ENCODE results near the gene KLHL15.
"Not testable (repeated sequence)": the region's sequence is repeated elsewhere in the genome, so short reads cannot be mapped to it uniquely, and the experiment has no call there.

KLHL15 gene

DNA sequence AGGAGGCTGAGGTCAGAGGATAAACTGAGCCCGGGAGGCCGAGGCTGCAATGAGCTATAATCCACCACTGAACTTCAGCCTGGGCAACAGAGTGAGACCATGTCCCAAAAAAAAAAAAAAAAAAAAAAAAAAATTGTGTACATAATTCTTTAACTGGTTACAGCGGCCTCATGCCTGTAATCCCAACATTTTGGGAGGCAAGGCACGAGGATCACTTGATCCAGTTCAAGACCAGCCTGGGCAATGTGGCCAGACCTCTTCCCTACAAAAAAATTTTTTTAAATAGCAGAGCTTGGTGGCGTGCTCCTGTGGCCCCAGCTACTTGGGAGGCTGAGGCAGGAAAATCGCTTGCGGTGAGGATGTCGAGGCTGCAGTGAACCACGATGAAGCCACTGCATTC lies 9.3 kb downstream of the KLHL15 start:
- DNase-seq, result no peak

DNA sequence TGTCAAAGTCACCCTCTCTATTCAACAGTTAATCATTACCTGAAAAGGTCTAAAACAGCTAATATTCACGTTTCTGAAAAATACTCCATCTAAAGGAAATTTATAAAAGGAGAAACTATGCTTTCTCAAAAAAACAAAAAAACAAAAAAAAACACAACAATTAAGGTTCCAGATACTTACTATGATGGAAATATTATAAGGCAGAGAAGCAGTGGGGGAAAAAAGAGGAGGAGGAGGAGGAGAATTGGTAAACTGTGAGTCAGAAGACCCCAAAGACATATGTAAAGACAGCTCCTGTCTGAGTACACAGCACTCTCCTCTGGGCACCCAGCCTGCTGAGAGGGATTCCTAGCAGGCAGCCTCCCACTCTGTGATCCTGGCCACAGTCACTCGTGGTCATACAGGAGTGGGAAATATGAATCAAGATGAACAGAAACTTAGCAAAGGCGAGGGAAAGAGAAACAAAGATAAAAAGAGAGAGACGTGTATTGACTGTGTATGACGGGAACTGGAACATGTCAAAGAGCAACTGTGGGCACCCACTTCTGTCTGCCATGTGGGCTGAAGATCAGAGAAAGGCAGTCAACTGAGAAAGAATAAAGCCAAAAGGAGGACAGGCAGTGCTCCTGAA lies 12.5 kb downstream of the KLHL15 start:
- DNase-seq, result no peak

DNA sequence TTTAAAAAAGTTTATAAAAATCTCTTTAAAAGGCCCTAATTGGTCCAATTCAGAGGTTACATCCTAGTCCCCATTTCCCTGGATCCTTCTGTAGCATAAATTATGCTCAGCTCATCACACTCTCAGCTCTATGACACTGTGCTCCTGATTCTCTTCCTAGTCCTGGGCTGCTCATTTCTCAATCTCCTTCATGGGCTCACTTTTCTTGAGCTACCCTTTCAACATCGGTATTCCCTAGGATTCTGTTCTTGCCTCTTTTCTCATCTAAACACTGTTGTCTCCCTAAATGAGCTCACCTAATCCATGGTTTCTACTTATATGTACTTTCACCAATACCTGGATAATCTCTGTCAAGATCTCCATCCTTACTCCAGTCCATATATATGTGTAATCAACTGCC lies 14.7 kb downstream of the KLHL15 start:
- DNase-seq, result no peak

DNA sequence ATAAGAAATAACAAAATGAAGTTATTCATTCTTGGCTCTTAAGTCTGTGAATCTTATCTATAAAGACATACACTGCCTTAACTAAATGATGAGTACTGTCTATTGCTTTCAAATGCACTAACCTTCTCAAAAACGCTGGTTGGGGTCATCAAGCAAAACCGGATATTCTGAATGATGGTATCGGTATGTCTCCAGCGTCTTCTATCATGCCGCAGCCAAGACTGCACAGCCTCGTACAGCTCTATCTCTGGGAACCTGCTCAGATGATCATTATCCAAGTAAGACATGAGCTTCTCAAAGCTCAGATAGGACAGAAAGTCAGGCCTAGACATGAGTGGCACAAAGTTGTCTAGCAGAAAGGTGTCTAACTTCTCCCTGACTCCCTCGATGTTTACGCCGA lies 21.1 kb downstream of the KLHL15 start:
- no peak for DNase-seq

DNA sequence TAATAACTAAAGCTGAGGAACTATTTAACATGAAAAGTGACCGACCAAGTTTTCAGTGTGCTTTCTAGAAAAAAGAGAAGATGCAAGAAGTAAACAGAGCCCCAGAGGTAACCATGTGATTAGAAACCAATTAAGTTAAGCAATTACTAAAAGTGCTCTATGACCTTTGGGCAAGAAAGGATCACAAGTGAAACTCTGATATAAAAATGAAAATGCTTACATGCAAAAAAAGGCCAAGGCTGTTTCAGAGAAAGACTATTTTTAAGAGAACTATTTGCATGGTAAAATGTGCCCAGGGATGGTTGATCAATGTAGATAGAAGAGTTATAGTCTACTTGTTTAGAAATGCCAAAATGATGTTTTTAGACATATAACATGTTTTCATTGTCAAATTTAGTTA lies 22.0 kb downstream of the KLHL15 start:
- no peak for DNase-seq

DNA sequence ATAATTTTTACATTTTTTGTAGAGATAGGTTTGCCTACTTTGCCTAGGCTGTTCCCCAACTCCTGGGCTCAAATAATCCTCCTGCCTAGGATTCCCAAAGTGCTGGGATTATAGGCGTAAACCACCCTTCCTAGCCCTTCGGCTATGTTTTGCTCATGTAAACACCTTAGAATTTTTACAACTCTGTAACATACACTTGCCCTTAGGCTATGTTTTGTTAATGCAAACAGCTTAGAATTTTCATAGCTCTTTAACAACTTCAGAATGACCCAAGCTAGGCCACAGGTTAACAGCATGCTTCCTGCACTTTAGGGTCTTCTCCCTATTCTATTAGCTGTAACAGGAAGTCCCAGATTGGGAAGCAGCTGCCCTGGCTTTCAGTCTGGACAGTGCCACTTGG lies 24.2 kb downstream of the KLHL15 start:
- no peak for DNase-seq

DNA sequence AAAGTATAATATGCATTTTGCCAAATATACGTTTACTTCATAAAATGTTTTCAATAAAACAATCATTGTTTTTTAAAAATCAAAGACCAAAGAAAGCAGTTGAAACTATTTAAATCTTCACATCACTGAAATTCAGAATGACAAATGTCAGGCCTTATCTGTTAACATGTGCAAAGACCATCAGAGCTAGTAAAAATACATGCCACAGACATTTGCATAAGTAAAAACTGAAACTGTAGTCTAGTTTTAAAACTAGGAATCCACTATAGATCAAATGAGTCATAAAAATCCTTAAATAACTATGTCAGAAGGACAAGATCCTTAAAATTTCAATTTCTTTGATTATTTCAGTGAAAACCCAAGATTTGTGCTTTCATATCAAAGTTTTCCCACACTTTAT lies 24.8 kb downstream of the KLHL15 start:
- no peak for DNase-seq

DNA sequence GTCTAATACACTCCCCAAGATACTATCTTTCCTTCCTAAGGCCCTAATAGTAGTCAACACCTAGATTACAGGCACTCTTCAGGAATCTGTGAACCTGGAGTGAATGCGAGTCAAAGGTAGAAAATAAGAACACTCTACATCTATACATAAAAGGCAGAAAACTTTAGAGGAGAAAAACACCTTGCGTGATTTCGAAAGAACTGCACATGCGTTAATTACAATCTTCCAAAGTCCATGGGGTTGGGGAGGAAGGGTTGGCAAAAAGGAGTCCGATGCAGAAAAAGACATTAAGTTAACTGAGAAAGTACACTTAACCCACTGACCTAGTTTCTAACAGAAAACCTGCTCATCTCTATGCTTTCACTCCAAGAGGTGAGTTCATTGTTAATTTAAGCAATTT lies 27.3 kb downstream of the KLHL15 start:
- DNase-seq, result no peak

DNA sequence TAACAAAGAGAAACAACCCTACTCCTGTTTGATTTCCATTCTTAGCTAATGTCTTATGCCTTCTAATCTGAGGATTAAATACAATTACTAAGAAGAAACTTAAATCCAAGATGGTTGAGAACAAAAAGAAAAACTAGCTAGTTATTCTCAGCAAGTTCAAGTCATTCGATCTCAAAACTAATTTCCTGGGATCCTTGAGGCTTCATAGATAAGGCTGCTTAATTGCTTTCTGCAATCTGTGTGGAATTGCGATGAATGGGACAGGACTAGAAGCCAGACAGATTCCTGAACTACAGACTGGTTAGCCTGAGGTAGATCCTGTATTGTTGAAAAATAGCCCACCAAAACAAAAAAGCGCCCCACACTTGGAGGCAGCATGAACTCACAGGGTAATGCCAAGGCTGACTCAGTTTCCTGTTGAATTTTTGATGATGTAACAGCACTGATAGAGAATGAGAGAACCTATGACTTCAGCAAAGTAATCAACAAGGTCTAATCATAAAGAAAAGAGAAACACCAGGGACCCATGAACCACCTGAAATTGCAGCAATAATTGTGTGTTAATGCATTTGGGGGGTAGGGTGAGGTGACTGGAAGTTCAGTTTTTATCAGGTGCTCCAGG lies 33.9 kb downstream of the KLHL15 start:
- no peak for DNase-seq

DNA sequence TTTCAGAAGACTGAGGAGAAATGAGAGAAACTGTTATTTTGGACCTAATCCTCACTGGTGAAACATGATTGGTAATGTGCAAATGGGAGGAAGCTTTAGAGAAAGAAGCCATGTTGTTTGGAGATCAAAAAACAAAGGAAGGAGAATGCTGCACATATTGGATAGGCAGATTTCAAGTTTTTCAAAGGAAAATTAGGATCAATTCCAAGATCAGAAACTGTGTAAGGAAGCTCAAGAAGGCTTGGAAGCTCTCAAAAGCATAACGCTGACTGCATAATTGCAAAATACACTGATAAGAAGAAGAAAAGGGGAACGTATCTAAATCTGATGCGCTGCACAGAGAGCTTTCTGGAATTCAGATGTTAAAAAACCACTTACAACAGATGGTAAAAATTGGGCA lies 34.6 kb downstream of the KLHL15 start:
- DNase-seq, result no peak

DNA sequence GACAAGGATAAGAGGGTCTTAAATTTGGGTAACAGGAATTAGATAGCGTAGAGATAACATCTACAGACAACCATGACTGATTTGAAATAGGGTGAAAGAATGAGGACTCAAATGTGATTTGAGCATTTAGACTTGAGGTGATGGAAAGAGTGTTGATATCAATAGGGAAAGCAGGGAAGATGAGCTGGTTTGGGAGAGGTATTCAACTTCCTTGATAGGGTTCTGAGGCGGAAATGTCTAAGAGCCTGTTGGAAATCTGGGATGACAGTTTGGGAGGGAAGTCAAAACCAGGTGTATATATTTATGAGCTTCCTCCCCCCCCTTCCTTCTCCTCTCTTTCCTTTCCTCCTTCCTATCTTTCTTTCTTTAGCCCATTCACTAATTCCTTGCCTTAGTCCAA lies 36.5 kb downstream of the KLHL15 start:
- no peak for DNase-seq

DNA sequence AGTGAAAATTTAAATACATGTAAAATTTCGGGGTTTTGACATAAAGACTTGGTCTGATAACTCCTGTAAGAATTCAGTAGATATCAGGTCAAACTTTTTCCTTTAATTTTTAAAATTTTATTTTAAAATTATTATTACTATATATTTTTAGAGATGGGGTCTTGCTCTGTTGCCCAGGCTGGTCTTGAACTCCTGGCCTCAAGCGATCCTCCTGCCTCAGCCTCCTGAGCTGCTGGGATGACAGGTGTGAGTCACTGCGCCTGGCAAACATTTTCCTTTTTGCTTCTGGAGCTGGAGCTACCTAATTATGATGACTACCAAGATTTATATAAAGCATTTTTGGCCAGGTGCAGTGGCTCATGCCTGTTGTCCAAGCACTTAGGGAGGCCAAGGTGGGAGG lies 37.3 kb downstream of the KLHL15 start:
- no peak for DNase-seq

DNA sequence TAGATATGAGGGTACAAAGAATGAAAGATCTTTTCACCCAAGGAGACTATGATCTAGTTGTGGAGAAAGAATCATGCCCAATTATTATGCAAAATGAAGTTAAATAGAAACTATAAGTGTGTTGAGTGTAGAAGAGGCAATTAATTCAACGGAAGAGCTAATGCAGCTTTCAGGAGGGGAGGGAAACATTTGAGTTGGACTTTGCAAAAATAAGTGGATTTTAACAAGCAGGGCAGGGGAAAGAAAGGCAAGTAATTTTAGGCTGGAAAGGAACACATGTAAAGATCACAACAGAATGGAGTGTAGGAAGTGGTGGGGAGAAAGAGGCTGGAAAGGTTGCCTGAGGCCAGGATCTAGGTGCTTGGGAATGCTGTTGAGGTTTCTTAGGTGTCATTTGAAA lies 44.1 kb downstream of the KLHL15 start:
- no peak for DNase-seq

DNA sequence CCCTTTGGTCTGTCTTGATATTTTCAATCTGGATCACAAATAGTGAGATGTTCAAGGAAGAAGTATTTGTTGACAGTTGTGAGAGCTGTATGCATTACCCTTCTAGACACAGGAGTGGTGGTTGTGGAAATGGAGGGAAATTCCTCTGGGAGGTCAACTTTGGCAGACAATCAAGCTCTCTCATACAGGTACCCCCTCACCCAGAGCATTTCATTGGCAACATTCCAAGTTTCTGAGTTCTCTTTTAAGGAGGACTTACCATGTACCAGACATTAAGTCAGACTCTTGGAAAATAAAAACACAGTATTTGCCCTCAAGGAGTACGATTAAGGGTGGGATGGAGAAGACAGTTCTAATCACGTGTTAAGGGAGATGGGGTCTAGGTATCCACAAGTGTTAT lies 45.3 kb downstream of the KLHL15 start:
- DNase-seq, result no peak

DNA sequence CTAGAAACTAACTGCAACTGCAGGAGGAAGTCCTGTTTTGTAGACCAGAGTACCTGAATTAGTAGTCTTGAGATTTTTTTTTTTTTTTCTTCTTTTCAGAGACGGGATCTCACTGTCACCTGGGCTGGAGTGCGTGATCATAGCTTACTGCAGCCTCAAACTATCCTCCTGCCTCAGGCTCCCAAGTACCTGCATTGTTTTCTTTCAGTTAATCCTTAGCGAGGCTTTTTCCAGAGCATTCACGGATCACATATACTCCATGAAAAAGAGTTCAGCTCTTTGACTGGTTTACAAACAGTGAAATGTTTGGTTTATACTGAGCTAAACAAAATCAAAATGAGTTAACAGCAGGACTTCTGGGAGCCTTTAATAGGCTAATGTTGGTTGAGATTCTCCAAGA lies 45.8 kb downstream of the KLHL15 start:
- DNase-seq, result no peak

DNA sequence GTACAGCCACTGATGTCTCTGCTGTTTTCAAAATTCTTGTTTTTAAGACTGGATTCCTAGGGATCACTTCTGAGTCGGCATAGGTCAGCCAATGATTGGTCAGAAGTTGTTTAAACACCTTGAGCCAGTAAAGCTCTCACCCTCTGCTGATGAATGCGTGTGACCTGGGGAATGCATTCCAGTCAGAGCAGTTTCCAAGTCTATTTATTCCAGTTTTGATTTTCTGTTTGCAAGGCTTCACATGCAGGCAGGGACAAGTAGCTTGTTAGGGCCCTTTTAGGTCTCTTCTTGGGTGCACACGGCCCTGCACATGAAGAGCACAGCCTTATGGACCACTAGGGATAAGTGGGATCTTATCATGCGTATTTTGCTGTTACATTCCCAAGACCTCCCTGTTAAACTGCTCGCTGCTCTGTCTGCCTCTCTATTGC lies 47.0 kb downstream of the KLHL15 start:
- DNase-seq, result no peak

DNA sequence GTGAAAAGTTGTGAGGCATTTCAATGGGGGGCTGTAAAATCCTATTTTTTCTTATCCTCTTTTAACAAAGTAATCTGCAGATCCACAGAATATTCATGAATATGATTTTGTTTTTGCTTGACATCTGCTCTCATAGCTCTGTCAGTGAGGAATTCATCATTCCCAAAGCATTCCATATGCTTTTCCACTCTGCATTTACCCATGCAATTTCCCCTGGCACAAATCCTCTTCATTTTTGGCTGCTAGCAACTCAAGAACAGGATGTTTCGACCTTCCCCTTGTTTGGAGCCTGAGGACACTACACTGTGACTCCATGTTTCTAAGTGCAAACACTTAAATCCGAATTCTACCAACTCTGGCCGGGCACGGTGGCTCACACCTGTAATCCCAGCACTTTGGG lies 48.5 kb downstream of the KLHL15 start:
- no peak for DNase-seq

DNA sequence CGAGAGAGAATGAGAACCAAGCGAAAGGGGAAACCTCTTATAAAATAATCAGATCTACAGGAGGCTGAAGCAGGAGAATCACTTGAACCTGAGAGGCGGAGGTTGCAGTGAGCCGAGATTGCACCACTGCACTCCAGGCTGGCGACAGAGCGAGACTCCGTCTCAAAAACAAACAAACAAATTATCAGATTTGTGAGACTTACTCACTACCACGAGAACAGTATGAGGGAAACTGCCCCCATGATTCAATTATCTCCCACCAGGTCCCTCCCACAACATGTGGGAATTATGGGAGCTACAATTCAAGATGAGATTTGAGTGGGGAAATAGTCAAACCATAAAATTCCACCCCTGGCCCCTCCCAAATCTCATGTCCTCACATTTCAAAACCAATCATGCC lies 61.4 kb downstream of the KLHL15 start:
- not testable (repeated sequence) for DNase-seq

DNA sequence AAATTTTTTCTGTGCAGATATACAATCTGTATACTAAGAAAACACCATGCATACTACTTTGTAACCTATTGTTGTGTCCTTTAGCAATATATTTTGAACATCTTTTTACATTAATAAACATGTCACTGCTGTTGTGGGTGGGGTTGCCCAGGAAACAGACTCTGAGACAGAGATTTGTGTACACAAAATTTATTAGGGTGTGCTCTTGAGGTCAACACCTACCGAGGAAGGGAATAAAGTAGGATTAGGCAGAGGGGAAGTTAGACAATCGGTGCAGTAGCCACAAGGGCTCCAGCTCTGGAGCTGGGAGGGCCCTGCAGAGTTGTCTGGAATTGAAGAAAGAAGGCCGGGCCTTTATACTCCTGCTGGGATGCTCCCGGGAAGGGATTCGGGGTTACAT lies 62.8 kb downstream of the KLHL15 start:
- no peak for DNase-seq

DNA sequence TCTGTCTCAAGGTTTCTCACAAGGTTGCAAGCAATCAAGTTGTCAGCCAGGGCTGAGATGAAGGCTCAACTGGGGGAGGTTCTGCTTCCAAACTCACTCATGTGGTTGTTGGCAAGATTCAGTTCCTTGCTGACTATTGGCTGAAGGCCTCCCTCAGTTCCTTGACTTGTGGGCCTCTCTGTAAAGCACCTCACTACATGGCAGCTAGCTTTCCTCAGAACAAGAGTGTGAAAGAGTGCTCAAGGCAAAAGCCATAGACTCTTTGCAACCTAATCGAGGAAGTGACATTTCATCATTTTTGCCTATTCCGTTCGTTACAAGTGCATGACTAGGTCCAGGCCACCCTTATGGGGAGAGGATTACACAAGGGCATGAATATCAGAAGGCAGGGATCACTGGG lies 67.2 kb downstream of the KLHL15 start:
- no peak for DNase-seq

DNA sequence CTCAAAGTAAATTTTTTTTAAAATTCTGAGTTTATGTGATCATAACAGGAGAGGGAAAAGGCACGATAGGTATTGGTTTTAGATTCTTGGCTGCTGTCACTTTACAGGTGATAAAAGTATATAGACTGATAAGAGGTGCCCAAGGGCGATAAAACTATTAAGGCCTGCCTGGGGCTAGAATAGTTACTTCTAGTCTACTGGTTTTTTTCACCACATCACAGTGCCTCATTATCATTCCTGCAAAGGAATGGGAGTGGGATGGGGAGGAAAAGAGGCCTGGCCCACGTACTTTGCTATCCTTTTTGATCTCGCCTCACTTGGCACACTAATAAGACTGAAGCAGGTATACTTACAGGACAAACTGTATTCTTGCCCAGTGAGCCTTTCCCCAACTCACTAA lies 72.6 kb downstream of the KLHL15 start:
- no peak for DNase-seq

DNA sequence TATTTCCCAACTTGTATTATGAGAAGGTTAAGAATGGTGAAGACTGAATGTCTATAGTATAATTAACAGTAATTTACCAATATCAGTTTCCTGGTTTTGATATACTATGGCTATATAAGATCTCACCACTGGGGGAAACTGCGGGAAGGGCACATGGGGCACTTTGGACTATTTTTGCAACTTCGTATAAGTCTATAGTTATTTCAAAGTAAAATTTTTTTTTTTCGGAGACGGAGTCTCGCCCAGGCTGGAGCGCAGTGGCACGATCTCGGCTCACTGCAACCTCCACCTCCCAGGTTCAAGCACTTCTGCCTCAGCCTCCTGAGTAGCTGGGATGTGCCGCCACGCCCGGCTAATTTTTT lies 73.1 kb downstream of the KLHL15 start:
- DNase-seq, result no peak

DNA sequence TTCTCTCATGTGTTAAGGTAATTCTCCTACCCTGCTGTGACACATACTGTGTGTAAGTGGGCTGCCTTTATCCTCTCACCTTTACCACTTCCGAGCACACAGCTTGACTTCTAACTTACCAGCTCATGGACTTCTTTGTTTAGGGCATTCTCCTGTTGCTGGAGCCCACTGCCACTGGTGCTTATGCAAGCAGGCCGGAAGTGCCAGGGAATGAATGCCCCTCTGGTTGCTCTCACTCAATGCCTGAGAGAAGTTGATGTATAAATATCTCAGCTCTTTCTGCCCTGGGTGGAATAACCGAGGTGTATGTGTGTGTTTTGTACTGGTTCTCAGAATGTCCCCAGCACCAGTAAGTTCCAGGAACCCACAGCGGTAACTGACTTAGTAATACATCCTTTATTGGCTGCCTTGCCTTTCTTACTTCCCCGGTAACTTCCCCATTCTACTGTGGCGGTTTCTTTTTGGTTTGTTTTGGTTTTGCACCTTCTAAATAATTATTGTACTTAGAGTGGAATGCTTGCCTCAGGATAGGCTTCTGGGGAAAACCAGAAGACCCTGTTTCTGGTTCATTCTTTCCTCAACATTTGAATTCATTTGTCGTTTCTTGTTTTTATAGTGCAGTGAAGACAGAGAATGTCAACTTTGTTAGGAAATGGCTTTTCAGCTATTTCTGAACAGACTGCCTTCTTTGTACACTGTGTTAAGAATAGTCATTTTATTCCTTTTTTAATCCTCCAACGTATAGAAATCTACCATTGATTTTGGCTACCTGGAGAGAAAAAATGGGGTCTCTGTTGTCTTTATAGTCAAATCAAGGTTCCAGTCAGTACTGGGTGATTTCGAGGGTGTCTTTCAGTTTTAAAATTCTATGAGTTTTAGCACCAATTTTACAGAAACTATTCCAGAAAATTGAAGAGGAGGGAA lies 73.7 kb downstream of the KLHL15 start:
- DNase-seq, result peak; percentile 19

DNA sequence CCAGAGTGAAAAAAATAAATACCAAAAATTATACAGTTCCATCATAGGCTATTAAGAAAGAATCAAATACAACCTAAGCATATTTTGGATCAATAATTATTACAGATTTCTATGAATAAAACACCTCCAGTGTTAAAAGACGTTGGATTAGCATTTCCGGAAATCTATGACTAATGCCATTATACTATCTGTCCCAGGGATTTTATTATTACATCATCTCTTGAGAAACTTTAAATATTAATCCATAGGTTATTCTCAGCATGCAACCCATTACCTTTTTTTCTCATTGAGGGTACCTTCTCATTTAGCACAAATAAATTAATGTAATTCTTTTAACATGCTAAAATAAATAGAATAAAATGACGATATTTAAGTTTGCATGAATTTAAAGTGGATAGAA lies 74.6 kb downstream of the KLHL15 start:
- DNase-seq, result no peak
